Esophagus (tissue), 2 donors: ENCODE measurements around the gene NFE2L2. TPM values are rescaled to one million over a fixed set of nuclear protein-coding genes. Genes with fewer than 3 reads are reported as not detected.

Experiments used
- H3K27ac ChIP-seq, 2 donors: one replicate each; pipeline ENCODE4 v1.5.1; 2013; ENCODE audit warnings: low read depth in 2 of 2, mild to moderate bottlenecking in 2 of 2, inconsistent platforms in 1 of 2, low read length in 1 of 2, moderate library complexity in 1 of 2
- H3K27me3 ChIP-seq, 2 donors: one replicate each; pipeline ENCODE4 v1.6.1; 2013; ENCODE audit warnings: low read length in 2 of 2, control low read depth in 1 of 2, mild to moderate bottlenecking in 1 of 2; ENCODE audit not compliant: insufficient read depth in 2 of 2, control insufficient read depth in 1 of 2
- H3K36me3 ChIP-seq, 2 donors: one replicate each; pipeline ENCODE4 v1.6.1; 2013; ENCODE audit warnings: low read length in 1 of 2; ENCODE audit not compliant: control insufficient read depth in 2 of 2, insufficient read depth in 2 of 2
- H3K4me1 ChIP-seq, 2 donors: one replicate each; pipeline ENCODE4 v1.6.1; 2013; ENCODE audit warnings: low read length in 1 of 2; ENCODE audit not compliant: control insufficient read depth in 2 of 2, insufficient read depth in 2 of 2
- H3K4me3 ChIP-seq, 2 donors: one replicate each; pipeline ENCODE4 v1.5.1; 2013; ENCODE audit warnings: low read length in 2 of 2, mild to moderate bottlenecking in 2 of 2, low read depth in 1 of 2, moderate library complexity in 1 of 2
- H3K9me3 ChIP-seq, 2 donors: one replicate each; pipeline ENCODE4 v1.6.1; 2013; ENCODE audit warnings: mild to moderate bottlenecking in 2 of 2, low read depth in 1 of 2, low read length in 1 of 2, moderate library complexity in 1 of 2; ENCODE audit not compliant: control insufficient read depth in 2 of 2, insufficient read depth in 1 of 2
- WGBS, 2 donors: extraction: QIAGEN DNeasy Blood & Tissue Kit; methylation state at CpG; one replicate each; pipeline ENCODE4 v1.1.7; 2013; 5-methylcytosine and 5-hydroxymethylcytosine counted together
- polyA plus RNA-seq, 2 donors: library from polyadenylated mRNA; stranded (reverse); fragments of 200-250 nt; gene quantifications; one replicate each; pipeline ENCODE4 v1.2.3, GENCODE V29; 2013
- donor health status: healthy with polysubstance abuse.
- donor health status: Bipolar disorder and iron deficiency.

The NFE2L2 gene
- polyA plus RNA-seq, 2 donors, result 91.9 to 155 TPM

GRCh38 chr2:177261116-177262060 lies 3.1 kb downstream of the NFE2L2 start:
- H3K27me3 ChIP-seq, result no peaks in the 10 kb centered on the region
- H3K27ac ChIP-seq, result peak overlapping the region; percentile 66 to 83
- peak overlapping the region; percentile 45 to 81 for H3K4me3 ChIP-seq
- peaks cover 3 to 6% of the 10 kb centered on the region in 2 donors for H3K4me1 ChIP-seq
- peaks cover 0 to 3% of the 10 kb centered on the region in 2 donors for H3K36me3 ChIP-seq
- H3K9me3 ChIP-seq, result no peaks in the 10 kb centered on the region
- 10 to 20% methylated on average over 5 of the region's 5 CpGs for WGBS, 2 donors

- no peaks in the 10 kb centered on the region for H3K27me3 ChIP-seq
- no peaks in the 10 kb centered on the region for H3K9me3 ChIP-seq
- WGBS, 2 donors, result 30 to 47% methylated on average over 1 of the region's 1 CpG
- peak overlapping the region in 1 of 2 donors; percentile 70 for H3K27ac ChIP-seq
- H3K36me3 ChIP-seq, result peaks cover 0 to 3% of the 10 kb centered on the region in 2 donors
- peaks cover 5 to 8% of the 10 kb centered on the region in 2 donors for H3K4me1 ChIP-seq
- peak overlapping the region in 1 of 2 donors; percentile 81 for H3K4me3 ChIP-seq
These were observed 4.1 kb downstream of the NFE2L2 start for GRCh38 chr2:177260379-177260778.

- peaks cover 0 to 6% of the 10 kb centered on the region in 2 donors for H3K36me3 ChIP-seq
- H3K4me3 ChIP-seq, result peak overlapping the region in 1 of 2 donors; percentile 30
These were observed 6.5 kb downstream of the NFE2L2 start for GRCh38 chr2:177258059-177258458.

GRCh38 chr2:177257471-177257870 lies 7.1 kb downstream of the NFE2L2 start:
- H3K36me3 ChIP-seq, result peaks cover 0 to 6% of the 10 kb centered on the region in 2 donors
- H3K4me1 ChIP-seq, result peaks cover 13% of the 10 kb centered on the region in 2 donors
- H3K27ac ChIP-seq, result peak overlapping the region; percentile 51 to 80
- no peaks in the 10 kb centered on the region for H3K27me3 ChIP-seq
- no peaks in the 10 kb centered on the region for H3K9me3 ChIP-seq
- H3K4me3 ChIP-seq, result peak overlapping the region in 1 of 2 donors; percentile 30
- WGBS, 2 donors, result 67 to 71% methylated on average over 5 of the region's 5 CpGs

More at GRCh38 chr2:177258059-177258458, 6.5 kb downstream of the NFE2L2 start:
- Histone ChIP-seq H3K9me3 (no peaks in the 10 kb centered on the region), H3K4me1 (peaks cover 9 to 13% of the 10 kb centered on the region in 2 donors), H3K27me3 (no peaks in the 10 kb centered on the region), H3K27ac (no peak overlapping the region)
- 87 to 92% methylated on average over 2 of the region's 2 CpGs for WGBS, 2 donors

GRCh38 chr2:177256695-177257094 lies 7.8 kb downstream of the NFE2L2 start:
- Histone ChIP-seq H3K9me3 (no peaks in the 10 kb centered on the region), H3K27me3 (no peaks in the 10 kb centered on the region), H3K27ac (peak overlapping the region; percentile 51 to 80), H3K4me1 (peaks cover 13% of the 10 kb centered on the region in 2 donors), H3K4me3 (peak overlapping the region in 1 of 2 donors; percentile 20), H3K36me3 (peaks cover 0 to 6% of the 10 kb centered on the region in 2 donors)
- 29 to 62% methylated on average over 3 of the region's 3 CpGs for WGBS, 2 donors

- peaks cover 0 to 6% of the 10 kb centered on the region in 2 donors for H3K36me3 ChIP-seq
- H3K9me3 ChIP-seq, result no peaks in the 10 kb centered on the region
- H3K27me3 ChIP-seq, result no peaks in the 10 kb centered on the region
- WGBS, 2 donors, result 57 to 72% methylated on average over 2 of the region's 2 CpGs
- H3K4me3 ChIP-seq, result no peak overlapping the region
- no peak overlapping the region for H3K27ac ChIP-seq
- H3K4me1 ChIP-seq, result peaks cover 13 to 17% of the 10 kb centered on the region in 2 donors
These were observed 8.5 kb downstream of the NFE2L2 start for GRCh38 chr2:177256026-177256425.

DNA sequence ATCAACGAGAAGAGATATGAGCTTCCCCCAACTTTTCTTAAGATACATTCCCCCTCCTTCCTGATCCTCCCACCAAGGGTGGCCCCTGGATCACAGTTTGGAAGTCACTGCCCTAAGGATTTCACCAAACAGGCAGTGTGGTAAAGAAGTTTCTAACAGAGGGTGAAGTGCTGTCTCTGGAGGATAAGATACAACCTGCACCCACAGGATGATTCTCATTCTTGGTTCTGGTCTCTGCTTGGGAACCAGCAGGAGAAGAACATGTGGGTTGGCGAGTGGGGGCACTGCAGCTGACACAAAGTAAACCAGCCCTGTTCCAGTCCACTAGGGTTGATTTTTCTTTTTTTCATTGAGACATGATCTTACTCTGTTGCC lies 9.3 kb downstream of the NFE2L2 start:
- peaks cover 13 to 19% of the 10 kb centered on the region in 2 donors for H3K4me1 ChIP-seq
- H3K27me3 ChIP-seq, result no peaks in the 10 kb centered on the region
- H3K9me3 ChIP-seq, result no peaks in the 10 kb centered on the region
- 54% methylated on average over 2 of the region's 2 CpGs for WGBS, 2 donors
- H3K36me3 ChIP-seq, result peaks cover 0 to 6% of the 10 kb centered on the region in 2 donors
- no peak overlapping the region for H3K4me3 ChIP-seq
- H3K27ac ChIP-seq, result peak overlapping the region; percentile 75 to 77

GRCh38 chr2:177254433-177255226 lies 9.9 kb downstream of the NFE2L2 start:
- peak overlapping the region in 1 of 2 donors; percentile 20 for H3K4me3 ChIP-seq
- no peaks in the 10 kb centered on the region for H3K9me3 ChIP-seq
- peaks cover 13 to 19% of the 10 kb centered on the region in 2 donors for H3K4me1 ChIP-seq
- peaks cover 0 to 6% of the 10 kb centered on the region in 2 donors for H3K36me3 ChIP-seq
- no peaks in the 10 kb centered on the region for H3K27me3 ChIP-seq
- 39 to 40% methylated on average over 11 of the region's 11 CpGs for WGBS, 2 donors
- H3K27ac ChIP-seq, result peak overlapping the region; percentile 75 to 87

GRCh38 chr2:177253704-177254103 lies 10.8 kb downstream of the NFE2L2 start:
- no peaks in the 10 kb centered on the region for H3K9me3 ChIP-seq
- WGBS, 2 donors, result 65 to 70% methylated on average over 3 of the region's 3 CpGs
- H3K36me3 ChIP-seq, result peaks cover 0 to 9% of the 10 kb centered on the region in 2 donors
- H3K27me3 ChIP-seq, result no peaks in the 10 kb centered on the region
- peaks cover 13 to 18% of the 10 kb centered on the region in 2 donors for H3K4me1 ChIP-seq
- peak overlapping the region in 1 of 2 donors; percentile 75 for H3K27ac ChIP-seq
- no peak overlapping the region for H3K4me3 ChIP-seq
